H1 (cell line): ENCODE results near the gene CTLA4. TPM values are rescaled to one million over a fixed set of nuclear protein-coding genes. Genes with fewer than 3 reads are reported as not detected.

Source experiments
- CTCF ChIA-PET: fragments of 300-600 bp; sonication (Branson Sonifier 250); formaldehyde crosslinking; loops from one replicate; lab custom pipeline; 2021; ENCODE audit not compliant: partially characterized antibody; lab: Charles Lee
- POLR2A ChIA-PET: fragments of 300-600 bp; sonication (Branson Sonifier 250); formaldehyde crosslinking; loops from one replicate; lab custom pipeline; 2021; ENCODE audit warnings: inconsistent platforms; ENCODE audit not compliant: partially characterized antibody; lab: Charles Lee
- DNase-seq, 2 experiments: peaks; one replicate each; pipeline versions ENCODE4 v3.0.0 to v3.0.0-alpha.2; 2010 to 2022; ENCODE audit warnings: low spot score in 2 of 2, low read depth in 1 of 2, mixed read lengths in 1 of 2
- FAIRE-seq: peaks from 2 replicates; lab custom pipeline; 2011; peaks lifted over from hg19 to GRCh38; lab: Jason Lieb, UNC
- H2AFZ ChIP-seq: 2 replicates; pipeline ENCODE4 v1.8.1; 2012; ENCODE audit warnings: low read length, inconsistent platforms
- H2AK5ac ChIP-seq: 2 replicates; pipeline ENCODE4 v1.6.1; 2013; ENCODE audit warnings: low read depth, low read length
- H2BK120ac ChIP-seq: replicated peaks from 2 replicates; pipeline ENCODE3; 2013; ENCODE audit warnings: low read depth, low read length, inconsistent platforms
- H2BK12ac ChIP-seq: 2 replicates; pipeline ENCODE4 v1.6.1; 2013; ENCODE audit warnings: low read depth, low read length
- H2BK15ac ChIP-seq: 2 replicates; pipeline ENCODE4 v1.6.1; 2013; ENCODE audit warnings: low read length
- H2BK20ac ChIP-seq: 2 replicates; pipeline ENCODE4 v1.6.1; 2013; ENCODE audit warnings: low read length
- H2BK5ac ChIP-seq: 2 replicates; pipeline ENCODE4 v1.6.1; 2013; ENCODE audit warnings: low read depth, low read length
- H3K14ac ChIP-seq: 2 replicates; pipeline ENCODE4 v1.6.1; 2013; ENCODE audit warnings: inconsistent platforms; ENCODE audit not compliant: insufficient read length
- H3K18ac ChIP-seq: 2 replicates; pipeline ENCODE4 v1.6.1; 2013; ENCODE audit warnings: low read length; ENCODE audit errors: extremely low read depth
- H3K23ac ChIP-seq: 2 replicates; pipeline ENCODE4 v1.6.1; 2013; ENCODE audit warnings: inconsistent platforms; ENCODE audit not compliant: insufficient read length
- H3K23me2 ChIP-seq: 2 replicates; pipeline ENCODE4 v1.6.1; 2013; ENCODE audit warnings: low read depth, low read length
- H3K27ac ChIP-seq: 2 replicates; pipeline ENCODE4 v1.6.1; 2011; ENCODE audit warnings: low read depth, low read length, inconsistent platforms
- H3K27me3 ChIP-seq, 4 experiments: replicated peaks in 1 of 4; 1 replicate in 1 of 4; 2 replicates in 3 of 4; pipeline versions ENCODE4 v1.6.1 to v1.8.1; 2011 to 2013; ENCODE audit warnings: low read length in 3 of 4, mild to moderate bottlenecking in 3 of 4, inconsistent platforms in 2 of 4, mixed read lengths in 2 of 4, moderate library complexity in 1 of 4; ENCODE audit not compliant: control insufficient read depth in 3 of 4, insufficient read depth in 3 of 4; ENCODE audit errors: extremely low read depth in 1 of 4
- H3K36me3 ChIP-seq, 4 experiments: 2 replicates each; pipeline versions ENCODE4 v1.6.1 to v1.8.1; 2011 to 2013; ENCODE audit warnings: mild to moderate bottlenecking in 4 of 4, low read length in 3 of 4, moderate library complexity in 2 of 4, control low read depth in 1 of 4, inconsistent platforms in 1 of 4; ENCODE audit not compliant: insufficient read depth in 4 of 4, control insufficient read depth in 2 of 4
- H3K4ac ChIP-seq: replicated peaks from 2 replicates; pipeline ENCODE3; 2013; ENCODE audit warnings: low read length, low read depth, mixed read lengths, inconsistent platforms; ENCODE audit not compliant: insufficient read length
- H3K4me1 ChIP-seq, 4 experiments: replicated peaks in 1 of 4; 1 replicate in 1 of 4; 2 replicates in 3 of 4; pipeline versions ENCODE4 v1.6.1 to v1.8.1; 2011 to 2013; ENCODE audit warnings: low read length in 3 of 4, inconsistent platforms in 2 of 4, mixed read lengths in 1 of 4; ENCODE audit not compliant: insufficient read depth in 4 of 4, control insufficient read depth in 3 of 4
- H3K4me2 ChIP-seq, 2 experiments: 2 replicates each; pipeline versions ENCODE4 v1.6.1 to v1.8.1; 2011 to 2013; ENCODE audit warnings: low read depth in 2 of 2, low read length in 2 of 2, control low read depth in 1 of 2, inconsistent platforms in 1 of 2, mild to moderate bottlenecking in 1 of 2; ENCODE audit not compliant: insufficient read depth in 1 of 2
- H3K4me3 ChIP-seq, 4 experiments: fragments of 200-600, 300-600 bp in 1 of 4; sonication (generic), shearing (Covaris generic), sonication (Bioruptor Twin) in 1 of 4; 2 replicates each; pipeline versions ENCODE4 v1.5.1 to v1.8.1; 2011 to 2016; ENCODE audit warnings: low read length in 4 of 4, low read depth in 3 of 4, control low read depth in 2 of 4, inconsistent platforms in 2 of 4, mild to moderate bottlenecking in 2 of 4, mixed read lengths in 1 of 4, moderate library complexity in 1 of 4; ENCODE audit not compliant: insufficient read depth in 2 of 4; ENCODE audit errors: extremely low read depth in 1 of 4
- H3K56ac ChIP-seq: replicated peaks from 2 replicates; pipeline ENCODE3; 2013; ENCODE audit warnings: low read depth, mild to moderate bottlenecking, mixed read lengths, low read length, inconsistent platforms; ENCODE audit not compliant: insufficient read length
- H3K79me1 ChIP-seq: 2 replicates; pipeline ENCODE4 v1.6.1; 2013; ENCODE audit warnings: low read depth, low read length, control low read depth
- H3K79me2 ChIP-seq, 2 experiments: 2 replicates each; pipeline versions ENCODE4 v1.6.1 to v1.8.1; 2012 to 2013; ENCODE audit warnings: low read length in 2 of 2, mild to moderate bottlenecking in 2 of 2, inconsistent platforms in 1 of 2; ENCODE audit not compliant: insufficient read depth in 2 of 2, control insufficient read depth in 1 of 2
- H3K9ac ChIP-seq, 4 experiments: replicated peaks in 1 of 4; 1 replicate in 1 of 4; 2 replicates in 3 of 4; pipeline versions ENCODE4 v1.6.1 to v1.8.1; 2011 to 2013; ENCODE audit warnings: low read depth in 3 of 4, low read length in 3 of 4, control low read depth in 2 of 4, mild to moderate bottlenecking in 2 of 4, moderate library complexity in 2 of 4, inconsistent platforms in 1 of 4; ENCODE audit errors: extremely low read depth in 1 of 4
- H3K9me3 ChIP-seq, 2 experiments: 2 replicates each; pipeline versions ENCODE4 v1.6.1 to v1.8.1; 2012 to 2013; ENCODE audit warnings: mild to moderate bottlenecking in 2 of 2, moderate library complexity in 2 of 2, control low read depth in 1 of 2, inconsistent platforms in 1 of 2, low read depth in 1 of 2, low read length in 1 of 2, mixed read lengths in 1 of 2; ENCODE audit not compliant: insufficient read depth in 2 of 2
- H4K20me1 ChIP-seq, 2 experiments: replicated peaks in 1 of 2; 2 replicates each; pipeline versions ENCODE3 to v1.8.1; 2011 to 2013; ENCODE audit warnings: inconsistent platforms in 2 of 2, low read length in 2 of 2, mild to moderate bottlenecking in 1 of 2; ENCODE audit not compliant: insufficient read depth in 2 of 2, control insufficient read depth in 1 of 2
- H4K5ac ChIP-seq: 2 replicates; pipeline ENCODE4 v1.6.1; 2013; ENCODE audit warnings: low read length, low read depth, mixed read lengths, inconsistent platforms; ENCODE audit not compliant: insufficient read length
- H4K8ac ChIP-seq: 2 replicates; pipeline ENCODE4 v1.8.0; 2013; ENCODE audit warnings: mild to moderate bottlenecking, moderate library complexity, low read length, inconsistent platforms; ENCODE audit not compliant: insufficient read depth; ENCODE audit errors: extremely low read depth
- H4K91ac ChIP-seq: replicated peaks from 2 replicates; pipeline ENCODE3; 2013; ENCODE audit warnings: low read length, mixed read lengths, inconsistent platforms; ENCODE audit not compliant: insufficient read length
- ASH2L ChIP-seq: fragments of 200-600, 300-600 bp; sonication (generic); IDR thresholded peaks from one replicate; pipeline ENCODE4 v1.7.1; 2017; ENCODE audit warnings: low read length
- CTBP2 ChIP-seq: IDR thresholded peaks from 2 replicates; pipeline ENCODE4 v1.7.0; 2011; ENCODE audit warnings: borderline replicate concordance, mild to moderate bottlenecking, moderate library complexity, mixed read lengths, low read length; ENCODE audit not compliant: insufficient read depth, insufficient read length
- KDM5A ChIP-seq: fragments of 200-600 bp; IDR thresholded peaks from 2 replicates; pipeline ENCODE4 v1.7.1; 2012; ENCODE audit warnings: mild to moderate bottlenecking, low read length, inconsistent platforms, mixed read lengths
- RFX5 ChIP-seq: IDR thresholded peaks from 2 replicates; pipeline ENCODE4 v1.6.1; 2011; ENCODE audit warnings: low read depth, low read length, improper control_type of control experiment, borderline replicate concordance
- SIRT6 ChIP-seq: IDR thresholded peaks from one replicate; pipeline ENCODE4 v1.7.1; 2012; ENCODE audit warnings: low read length, inconsistent platforms
- SIX5 ChIP-seq: IDR thresholded peaks from 2 replicates; pipeline ENCODE4 v1.6.1; 2011; ENCODE audit warnings: mild to moderate bottlenecking, low read depth, low read length
- SP1 ChIP-seq: IDR thresholded peaks from 2 replicates; pipeline ENCODE4 v1.6.1; 2011; ENCODE audit warnings: low read depth, low read length
- SP4 ChIP-seq: IDR thresholded peaks from 2 replicates; pipeline ENCODE4 v1.6.1; 2012; ENCODE audit warnings: low read length, inconsistent platforms
- SUZ12 ChIP-seq: fragments of 200-600 bp; sonication (generic); IDR thresholded peaks from 2 replicates; pipeline ENCODE4 v1.6.1; 2012; ENCODE audit warnings: mild to moderate bottlenecking, inconsistent platforms, low read length, moderate library complexity, mixed read lengths
- WGBS, 2 experiments: shearing (Covaris generic) in 1 of 2; methylation state at CpG; one replicate each; pipeline versions ENCODE4 v1.1.6 to v1.1.7; 2013 to 2015; ENCODE audit warnings: low lambda C conversion rate in 2 of 2, mixed read lengths in 2 of 2, inconsistent platforms in 1 of 2, low coverage in 1 of 2, missing lambda C conversion rate in 1 of 2; ENCODE audit not compliant: insufficient replicate concordance in 2 of 2, insufficient coverage in 1 of 2, insufficient read length in 1 of 2; ENCODE audit errors: extremely low coverage in 1 of 2, missing lambda C conversion rate in 1 of 2; 5-methylcytosine and 5-hydroxymethylcytosine counted together
- polyA plus RNA-seq, 7 experiments: library from polyadenylated mRNA; depleted of rRNA in 3 of 7; stranded (reverse) in 5 of 7; unstranded in 2 of 7; fragments of >200 nt in 5 of 7; fragments of 200-250 nt in 2 of 7; gene quantifications; 1 replicate in 5 of 7; 2 replicates in 1 of 7; 4 replicates in 1 of 7; pipeline versions ENCODE4 v1.2.1 to v1.2.3, GENCODE V29; 2011 to 2013; ENCODE audit warnings: missing spikeins in 2 of 7, mixed read lengths in 2 of 7
- total RNA-seq: library from RNA; stranded (reverse); fragmentation: NEBNext Ultra II Directional; extraction: Animal tissue kit (Norgen Biotek cat#: 25700); gene quantifications from 2 replicates; pipeline ENCODE4 v1.2.1, GENCODE V29; 2021

The CTLA4 gene
- total and polyA plus RNA-seq, 2 of the 8 experiments (the other 6 are each of a cell fraction or from before 2014, with no cell fraction given), result not detected

DNA sequence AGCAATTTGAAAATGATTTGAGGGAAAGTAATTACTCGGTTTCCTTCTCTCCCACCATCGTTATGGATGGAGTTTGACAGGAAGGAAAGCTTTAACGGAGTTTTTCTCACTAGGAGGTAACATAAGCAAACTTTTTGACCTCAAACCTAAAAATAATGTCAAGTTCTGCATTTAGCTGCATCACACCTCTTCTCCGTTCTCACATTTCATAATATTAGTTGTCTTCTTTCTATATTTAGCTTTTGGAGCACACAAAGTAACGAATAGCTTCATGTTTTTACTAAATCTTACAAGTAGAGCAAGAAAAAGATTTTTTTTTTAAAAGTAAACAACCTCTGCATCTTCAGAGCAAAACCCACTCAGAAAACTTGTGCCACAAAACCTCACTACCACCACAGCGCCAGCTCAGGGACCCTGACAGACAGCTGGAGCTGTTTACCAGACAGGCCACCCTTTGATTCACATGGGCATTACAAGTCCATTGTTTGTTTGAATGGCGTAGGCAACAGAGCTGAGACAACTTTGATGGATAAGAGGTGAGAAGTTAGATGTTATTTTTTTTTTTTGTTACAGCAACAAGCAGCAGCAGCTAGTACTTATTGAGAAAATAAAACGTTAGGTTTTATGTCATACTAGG, 47.1 kb downstream of the CTLA4 start:
- H2BK120ac ChIP-seq, result no peak overlapping the region
- H4K8ac ChIP-seq, result no peak overlapping the region
- H3K79me1 ChIP-seq, result no peaks in the 10 kb centered on the region
- no peak overlapping the region for H2AFZ ChIP-seq
- no peak overlapping the region for H4K5ac ChIP-seq
- POLR2A ChIA-PET, result no interaction called here
- no peak overlapping the region for H3K9ac ChIP-seq
- whole genome bisulfite sequencing, 2 experiments, result 86% methylated on average over 8 of the region's 8 CpGs; no CpG with 5 or more reads in 1 of the 2 experiments
- no peak overlapping the region for H3K14ac ChIP-seq
- H3K79me2 ChIP-seq, result no peaks in the 10 kb centered on the region
- no peak overlapping the region for H2BK15ac ChIP-seq
- no peak overlapping the region for H3K4me2 ChIP-seq
- peaks cover 0 to 3% (median 2%) of the 10 kb centered on the region in 4 experiments; a peak in 3 of 7 replicates for H3K4me1 ChIP-seq
- no peak for TF ChIP-seq SUZ12
- no peak for TF ChIP-seq SIRT6
- no peak for TF ChIP-seq SP1
- TF ChIP-seq ASH2L, result no peak
- TF ChIP-seq RFX5, result no peak
- no peak for TF ChIP-seq KDM5A
- no peak for TF ChIP-seq SIX5
- TF ChIP-seq CTBP2, result no peak
- TF ChIP-seq SP4, result no peak
- TF ChIP-seq, all 59 proteins: peak for 0
- H2BK5ac ChIP-seq, result no peak overlapping the region
- H2BK20ac ChIP-seq, result no peak overlapping the region
- H3K27ac ChIP-seq, result no peak overlapping the region
- no peaks in the 10 kb centered on the region for H3K23me2 ChIP-seq
- H3K18ac ChIP-seq, result no peak overlapping the region
- H3K9me3 ChIP-seq, result no peaks in the 10 kb centered on the region
- H2AK5ac ChIP-seq, result no peak overlapping the region
- no peaks in the 10 kb centered on the region for H3K36me3 ChIP-seq
- no peak overlapping the region for H3K4me3 ChIP-seq
- H3K56ac ChIP-seq, result no peak overlapping the region
- CTCF ChIA-PET, result interaction anchor here (0.7 to 1.1 kb wide), 5 partner anchors 11 to 430 kb away, joined by 3 read pairs; no protein-coding TSS in a partner anchor
- no peak overlapping the region for H3K23ac ChIP-seq
- H4K91ac ChIP-seq, result no peak overlapping the region
- no peak overlapping the region for H2BK12ac ChIP-seq
- no peak overlapping the region for H3K4ac ChIP-seq
- DNase-seq, result no peak
- H4K20me1 ChIP-seq, result no peaks in the 10 kb centered on the region
- H3K27me3 ChIP-seq, result no peaks in the 10 kb centered on the region
- FAIRE-seq, result no peak
